Measurements from ENCODE around the gene DDIAS.
A peak's percentile ranks its signal among the peaks of the same experiment; 100 is the strongest.
"Not testable (repeated sequence)": the region's sequence is repeated elsewhere in the genome, so short reads cannot be mapped to it uniquely, and the experiment has no call there.

The DDIAS gene

GRCh38 chr11:82929121-82929520 is 27.6 kb downstream of the DDIAS start:
- DNase-seq: no peak

DNA sequence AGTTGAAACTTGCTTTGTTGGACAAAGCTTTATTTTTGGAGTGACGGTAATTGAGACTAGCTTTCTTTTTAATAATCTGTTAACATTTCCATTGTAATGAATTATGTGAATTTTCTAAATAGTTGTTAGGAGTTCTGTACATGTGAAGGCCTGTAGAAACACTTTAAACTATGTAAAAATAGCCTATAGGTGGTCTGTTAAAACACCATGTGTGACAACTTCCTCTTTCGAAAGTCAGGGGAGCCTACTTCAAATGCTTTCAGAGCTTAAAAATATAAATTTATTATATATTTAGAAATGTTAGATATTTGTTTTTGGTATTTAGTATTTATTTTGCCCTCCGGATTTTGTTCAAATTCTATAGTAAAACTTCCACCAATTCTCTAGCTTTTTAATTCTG is 28.7 kb downstream of the DDIAS start:
- DNase-seq: peak; percentile 72

GRCh38 chr11:82930734-82931133 is 29.2 kb downstream of the DDIAS start:
- peak; percentile 72 for DNase-seq

DNA sequence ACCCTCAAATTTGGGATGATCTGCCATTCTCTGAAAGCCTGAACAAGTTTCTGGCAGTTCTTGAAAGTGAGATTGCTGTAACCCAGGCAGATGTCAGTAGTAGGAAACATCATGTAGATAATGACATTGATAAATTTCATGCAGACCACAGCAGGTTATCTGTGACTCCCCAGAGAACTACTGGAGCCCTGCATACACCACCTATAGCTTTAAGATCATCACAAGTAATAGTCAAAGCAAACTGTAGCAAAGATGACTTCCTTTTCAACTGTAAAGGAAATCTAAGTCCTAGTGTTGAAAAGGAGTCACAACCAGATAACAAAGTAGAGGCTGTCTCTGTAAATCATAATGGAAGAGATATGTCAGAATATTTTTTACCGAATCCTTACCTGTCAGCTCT is 31.0 kb downstream of the DDIAS start:
- DNase-seq: peak; percentile 69

DNA sequence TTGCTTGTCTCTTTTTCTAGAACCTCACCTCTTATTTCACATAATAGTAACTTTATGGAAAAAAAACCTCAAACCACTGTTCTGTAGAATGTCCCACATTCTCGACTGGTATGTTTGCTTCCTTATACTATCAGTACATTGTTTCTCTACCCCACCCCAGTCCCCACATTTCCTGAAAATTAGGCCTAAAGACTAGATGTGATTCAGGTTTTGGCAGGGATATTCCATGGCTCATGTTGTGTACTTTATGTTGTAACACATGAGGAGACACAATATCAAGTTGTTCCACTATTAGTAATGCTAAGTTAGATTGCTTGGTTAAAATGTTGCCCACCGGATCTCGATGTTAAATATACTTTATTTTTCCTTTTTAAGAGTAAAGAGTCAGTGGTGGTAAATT is 34.7 kb downstream of the DDIAS start:
- no peak for DNase-seq

- DNase-seq: no peak
Observed at GRCh38 chr11:82937554-82937953, 36.0 kb downstream of the DDIAS start.

DNA sequence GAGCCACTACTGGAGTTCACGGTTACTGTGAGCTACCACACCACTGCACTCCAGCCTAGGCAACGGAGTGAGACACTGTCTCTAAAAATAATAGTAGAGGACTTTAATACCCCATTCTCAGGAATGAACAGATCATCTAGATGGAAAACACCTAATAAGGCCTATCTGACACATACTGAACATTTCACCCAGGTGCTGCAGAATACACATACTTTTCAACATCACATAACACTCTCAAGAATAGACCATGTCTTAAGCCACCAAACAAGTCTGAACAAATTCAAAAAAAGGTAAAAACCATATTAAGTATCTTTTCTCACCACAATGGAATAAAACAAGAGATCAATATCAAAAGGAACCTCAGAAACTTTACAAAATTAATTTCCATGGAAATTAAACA is 37.9 kb downstream of the DDIAS start:
- DNase-seq: no peak

DNA sequence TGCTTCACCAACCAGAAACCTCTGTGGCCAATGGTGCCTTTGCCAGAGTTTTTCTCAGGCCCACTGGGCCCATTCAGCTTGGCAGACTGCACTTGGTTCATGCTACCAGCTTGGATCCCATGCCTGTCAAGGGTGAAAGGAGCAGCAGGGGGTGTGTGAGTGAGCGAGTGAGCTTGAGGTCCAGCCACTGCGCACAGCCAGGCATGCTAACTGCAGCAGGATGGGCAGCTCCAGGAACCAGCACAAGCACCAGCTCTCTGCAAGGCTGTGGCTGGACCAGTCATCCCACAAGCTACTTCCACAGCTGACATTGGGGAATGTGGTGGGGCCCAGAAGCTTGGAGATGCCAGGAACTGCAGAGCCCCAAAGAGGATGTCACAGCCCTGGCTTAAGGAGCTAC is 40.8 kb downstream of the DDIAS start:
- DNase-seq: no peak

DNA sequence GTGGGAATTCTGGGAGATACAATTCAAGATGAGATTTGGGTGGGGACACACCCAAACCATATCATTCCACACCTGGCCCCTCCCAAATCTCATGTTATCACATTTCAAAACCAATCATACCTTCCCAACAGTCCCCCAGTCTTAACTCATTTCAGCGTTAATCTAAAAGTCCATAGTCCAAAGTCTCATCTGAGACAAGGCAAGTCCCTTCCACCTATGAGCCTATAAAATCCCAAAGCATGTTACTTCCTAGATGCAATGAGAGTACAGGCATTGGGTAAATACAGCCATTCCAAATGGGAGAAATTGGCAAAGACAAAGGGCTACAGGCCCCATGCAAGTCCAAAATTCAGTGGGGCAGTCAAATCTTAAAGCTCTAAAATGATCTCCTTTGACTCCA is 41.9 kb downstream of the DDIAS start:
- not testable (repeated sequence) for DNase-seq

DNA sequence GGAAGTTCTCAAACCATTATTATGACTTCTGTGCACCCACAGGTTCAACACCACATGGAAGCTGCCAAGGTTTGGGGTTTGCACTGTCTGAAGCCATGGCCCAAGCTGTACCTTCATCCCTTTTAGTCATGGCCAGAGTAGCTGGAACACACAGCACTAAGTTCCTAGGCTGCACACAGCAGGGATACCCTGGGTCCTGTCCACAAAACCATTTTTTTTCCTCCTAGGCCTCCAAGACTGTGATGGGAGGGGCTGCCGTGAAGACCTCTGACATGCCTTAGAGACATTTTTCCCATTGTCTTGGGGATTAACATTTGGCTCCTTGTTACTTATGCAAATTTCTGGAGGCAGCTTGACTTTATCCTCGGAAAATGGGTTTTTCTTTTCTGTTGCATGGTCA is 42.7 kb downstream of the DDIAS start:
- DNase-seq: no peak

GRCh38 chr11:82945041-82945440 is 43.5 kb downstream of the DDIAS start:
- not testable (repeated sequence) for DNase-seq

- no peak for DNase-seq
Observed at GRCh38 chr11:82945682-82946081, 44.1 kb downstream of the DDIAS start.

- DNase-seq: no peak
Observed at GRCh38 chr11:82949352-82949751, 47.8 kb downstream of the DDIAS start.

- DNase-seq: not testable (repeated sequence)
Observed at GRCh38 chr11:82950502-82950901, 49.0 kb downstream of the DDIAS start.

- peak; percentile 51 for DNase-seq
Observed at GRCh38 chr11:82955736-82956453, 54.4 kb downstream of the DDIAS start.

GRCh38 chr11:82959987-82960778 is 58.6 kb downstream of the DDIAS start:
- no peak for DNase-seq

DNA sequence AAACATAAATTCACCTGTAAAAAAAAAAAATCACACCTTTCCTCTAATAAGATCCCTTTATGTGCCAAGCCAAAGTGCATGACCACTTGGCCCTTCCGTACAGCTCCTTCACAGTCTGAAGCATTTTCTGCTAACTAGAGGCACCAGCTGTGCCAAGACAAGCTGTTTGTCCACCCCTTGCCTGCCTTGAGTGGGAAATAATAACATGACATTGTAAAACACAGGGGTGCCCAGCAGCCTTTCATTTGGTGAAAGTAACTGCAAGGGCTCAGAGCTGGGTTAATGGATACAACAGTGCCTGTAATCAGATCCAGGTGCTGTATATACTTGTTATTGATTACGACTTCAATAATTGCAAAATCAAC is 59.2 kb downstream of the DDIAS start:
- DNase-seq: no peak

DNA sequence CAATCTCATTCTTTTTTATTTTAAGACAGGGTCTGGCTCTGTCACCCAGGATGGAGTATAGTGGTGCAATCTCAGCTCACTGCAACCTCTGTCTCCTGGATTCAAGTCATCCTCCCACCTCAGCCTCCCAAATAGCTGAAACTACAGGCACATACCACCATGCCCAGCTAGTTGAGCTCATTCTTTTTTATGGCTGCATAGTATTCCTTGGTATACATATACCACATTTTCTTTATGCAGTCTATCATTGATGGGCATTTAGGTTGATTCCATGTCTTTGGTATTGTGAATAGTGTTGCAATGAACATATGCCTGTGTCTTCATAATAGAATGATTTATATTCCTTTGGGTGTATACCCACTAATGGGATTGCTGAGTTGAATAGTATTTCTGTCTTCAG is 60.5 kb downstream of the DDIAS start:
- DNase-seq: not testable (repeated sequence)

DNA sequence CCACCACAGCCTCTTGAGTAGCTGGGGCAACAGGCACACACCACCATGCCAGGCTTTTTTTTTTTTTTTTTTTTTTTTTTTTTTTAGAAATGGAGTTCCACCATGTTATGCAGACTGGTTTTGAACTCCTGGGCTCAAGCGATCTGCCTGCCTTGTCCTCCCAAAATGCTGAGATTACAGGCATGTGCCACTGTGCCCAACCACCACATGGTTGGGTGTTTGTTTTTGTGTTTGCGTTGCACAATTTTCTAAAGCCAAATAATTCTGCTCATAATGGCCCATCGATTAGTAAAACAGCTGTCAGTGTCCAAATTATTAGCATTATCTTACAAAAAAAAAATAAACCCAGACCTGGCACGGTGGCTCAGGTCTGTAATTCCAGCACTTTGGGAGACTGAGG is 65.8 kb downstream of the DDIAS start:
- no peak for DNase-seq

DNA sequence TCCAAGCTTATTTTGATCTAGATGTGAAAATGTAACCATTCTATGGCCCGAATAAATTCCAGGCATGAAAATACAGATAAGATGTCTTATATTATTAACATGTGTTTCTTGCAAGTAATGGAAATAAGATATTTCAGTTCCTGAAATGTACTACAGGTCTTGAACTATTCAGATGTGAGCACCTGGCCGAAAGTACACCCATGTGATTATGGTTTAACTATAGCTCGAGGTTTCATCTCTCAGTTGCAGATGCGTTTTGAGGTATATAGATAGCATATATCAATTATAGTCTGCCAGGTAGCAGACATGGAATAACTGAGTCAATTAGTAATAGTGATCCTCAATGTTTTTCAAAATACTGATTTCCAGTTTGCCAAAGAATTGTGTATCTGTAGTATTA is 68.3 kb downstream of the DDIAS start:
- DNase-seq: no peak

- DNase-seq: not testable (repeated sequence)
Observed at GRCh38 chr11:82970507-82971083, 69.1 kb downstream of the DDIAS start.

DNA sequence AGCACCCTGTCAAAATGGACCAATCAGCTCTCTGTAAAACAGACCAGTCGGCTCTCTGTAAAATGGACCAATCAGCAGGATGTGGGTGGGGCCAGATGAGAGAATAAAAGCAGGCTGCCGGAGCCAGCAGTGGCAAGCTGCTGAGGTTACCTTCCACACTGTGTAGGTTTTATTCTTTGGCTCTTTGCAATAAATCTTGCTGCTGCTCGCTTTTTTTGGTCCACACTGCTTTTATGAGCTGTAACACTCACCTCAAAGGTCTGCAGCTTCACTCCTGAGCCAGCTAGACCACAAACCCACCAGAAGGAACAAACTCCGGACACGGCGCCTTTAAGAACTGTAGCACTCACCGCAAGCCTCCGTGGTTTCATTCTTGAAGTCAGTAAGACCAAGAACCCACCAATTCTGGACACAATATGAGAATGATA is 70.0 kb downstream of the DDIAS start:
- peak; percentile 62 for DNase-seq

DNA sequence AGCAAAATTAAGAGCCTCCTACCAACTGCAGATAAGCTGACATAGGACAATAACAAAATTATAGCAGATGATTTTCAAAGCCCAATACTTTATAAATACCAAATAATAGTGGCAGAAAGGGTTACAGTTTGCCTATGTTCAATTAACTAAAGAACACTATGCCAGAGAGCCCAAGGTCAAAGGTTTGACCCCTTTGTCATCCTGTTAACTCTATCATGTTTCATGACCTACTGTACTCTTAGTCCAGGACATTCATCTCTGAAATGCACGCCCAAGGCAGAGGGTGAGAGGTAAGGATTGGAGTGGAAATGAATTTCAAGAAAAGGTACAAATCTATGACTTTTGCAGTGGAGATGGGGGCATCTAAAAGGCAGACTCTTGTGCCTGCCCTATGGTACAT is 70.6 kb downstream of the DDIAS start:
- no peak for DNase-seq

DNA sequence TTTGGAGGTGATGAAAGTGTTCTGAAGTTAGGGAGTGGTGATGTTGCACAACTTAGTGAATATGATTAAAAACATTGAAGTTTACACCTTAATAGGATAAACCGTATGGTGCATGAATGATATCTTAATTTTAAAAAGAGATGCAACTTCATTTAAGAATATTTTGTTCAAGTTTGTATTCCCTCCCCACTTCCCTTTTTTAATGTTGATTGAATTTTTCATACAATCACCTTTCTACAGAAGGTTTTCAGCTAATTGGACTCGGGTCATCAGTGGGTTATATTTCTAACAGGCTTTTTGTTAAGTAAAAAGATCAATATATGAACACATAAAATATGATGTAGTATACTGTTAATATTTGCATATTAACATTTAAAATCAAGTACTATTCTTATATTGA is 72.6 kb downstream of the DDIAS start:
- no peak for DNase-seq

All from OCI-M1 (cell line).